GM18507 (cell line): Measurements from ENCODE around the gene ARHGAP28.

Experiments used
- DNase-seq: peaks from one replicate; pipeline ENCODE4 v3.0.0; 2011; ENCODE audit warnings: low read depth; ENCODE audit not compliant: insufficient read length; ENCODE audit errors: extremely low spot score
- FAIRE-seq: peaks from 2 replicates; lab custom pipeline; 2011; peaks lifted over from hg19 to GRCh38; lab: Jason Lieb, UNC

The ARHGAP28 gene

DNA sequence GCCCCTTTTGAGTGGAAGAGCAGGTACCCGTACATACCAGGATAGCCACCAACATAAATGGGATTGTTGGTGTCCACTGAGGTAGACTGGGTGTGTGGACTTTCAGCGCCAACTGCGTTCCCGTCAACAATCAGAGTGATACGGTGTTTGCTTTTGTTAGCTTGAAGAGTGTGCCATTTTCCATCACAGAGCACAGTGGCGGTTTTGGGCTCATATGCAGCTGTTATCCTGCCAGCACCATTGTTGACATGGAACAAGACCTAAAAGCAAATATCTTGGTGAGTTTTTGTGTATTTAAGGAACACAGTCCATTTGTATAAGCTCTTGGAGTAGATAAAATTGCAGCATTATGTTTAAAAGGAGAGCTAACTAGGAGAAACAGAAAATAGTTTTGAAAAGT is 213.6 kb downstream of the ARHGAP28 start:
- no peak for DNase-seq
- no peak for FAIRE-seq

DNA sequence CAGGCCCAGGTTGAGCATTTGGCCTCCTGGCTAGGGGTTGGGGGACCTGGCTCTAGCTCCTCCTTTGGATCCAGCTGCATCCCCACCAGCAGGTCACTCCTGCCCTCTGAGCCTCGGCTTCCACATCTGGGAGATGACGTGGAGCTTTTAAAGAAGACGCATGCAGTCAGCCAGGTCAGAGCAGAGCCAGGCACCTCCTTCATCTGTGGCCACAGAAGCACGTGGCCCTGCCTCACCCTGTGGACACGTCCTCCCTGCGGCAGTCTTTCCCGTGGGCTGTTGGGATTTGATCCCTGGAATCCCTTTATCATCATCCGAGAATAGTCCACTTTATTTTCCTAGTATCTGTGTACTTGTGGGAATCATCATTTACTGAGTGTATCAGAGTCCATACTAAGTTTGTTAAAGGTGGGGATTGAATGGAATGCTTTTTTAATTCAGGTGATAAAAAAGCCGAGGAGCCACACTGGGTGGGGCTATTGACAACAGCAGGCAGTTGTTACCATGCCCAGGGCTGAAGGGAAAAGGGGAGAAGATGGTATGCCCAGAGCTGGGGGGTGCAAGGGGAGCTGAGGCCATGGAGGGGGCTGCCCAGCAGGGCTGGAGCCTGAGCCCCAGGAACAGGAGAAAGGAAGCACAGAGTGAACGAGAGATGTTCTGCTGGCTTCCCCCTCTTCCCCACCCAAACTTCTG is 218.0 kb downstream of the ARHGAP28 start:
- FAIRE-seq: no peak

DNA sequence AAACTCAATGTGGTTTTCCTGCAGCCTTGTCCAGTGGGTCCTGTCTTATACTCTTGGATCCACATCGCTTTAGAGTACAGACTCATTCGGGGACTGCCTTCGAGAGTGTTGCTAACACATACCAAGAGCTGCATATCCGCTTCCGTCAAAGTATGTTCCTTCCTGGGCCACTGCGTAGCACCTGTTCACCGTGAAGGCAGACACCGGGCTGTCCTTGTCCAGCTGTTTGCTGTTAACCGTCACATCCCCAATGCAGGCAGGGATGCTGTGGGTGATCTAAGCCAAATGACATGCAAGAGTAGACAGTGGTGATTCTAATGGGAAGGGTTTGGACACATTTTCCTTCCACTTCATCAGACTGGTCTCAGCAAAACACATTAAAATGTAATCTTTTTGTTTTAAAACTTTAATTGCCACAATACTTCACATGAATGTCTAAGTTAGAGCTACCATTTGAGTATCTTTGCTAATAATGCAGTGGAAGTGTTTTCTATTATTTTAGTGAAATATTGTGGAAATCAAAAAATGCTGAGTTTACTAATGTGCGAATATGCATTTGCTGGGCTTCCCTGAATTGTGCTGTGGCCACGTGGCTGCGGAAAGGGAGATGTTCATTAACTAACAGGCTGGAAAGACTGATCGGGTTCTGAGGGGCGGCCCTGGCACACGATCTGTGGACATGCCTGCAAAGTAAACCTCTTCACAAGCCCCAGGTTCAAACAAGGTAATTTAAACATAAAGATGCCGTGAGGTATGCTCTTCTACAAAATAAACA is 219.0 kb downstream of the ARHGAP28 start:
- FAIRE-seq (no peak), DNase-seq (no peak)

More for the DNA sequence above, 218.0 kb downstream of the ARHGAP28 start:
- no peak for DNase-seq

DNA sequence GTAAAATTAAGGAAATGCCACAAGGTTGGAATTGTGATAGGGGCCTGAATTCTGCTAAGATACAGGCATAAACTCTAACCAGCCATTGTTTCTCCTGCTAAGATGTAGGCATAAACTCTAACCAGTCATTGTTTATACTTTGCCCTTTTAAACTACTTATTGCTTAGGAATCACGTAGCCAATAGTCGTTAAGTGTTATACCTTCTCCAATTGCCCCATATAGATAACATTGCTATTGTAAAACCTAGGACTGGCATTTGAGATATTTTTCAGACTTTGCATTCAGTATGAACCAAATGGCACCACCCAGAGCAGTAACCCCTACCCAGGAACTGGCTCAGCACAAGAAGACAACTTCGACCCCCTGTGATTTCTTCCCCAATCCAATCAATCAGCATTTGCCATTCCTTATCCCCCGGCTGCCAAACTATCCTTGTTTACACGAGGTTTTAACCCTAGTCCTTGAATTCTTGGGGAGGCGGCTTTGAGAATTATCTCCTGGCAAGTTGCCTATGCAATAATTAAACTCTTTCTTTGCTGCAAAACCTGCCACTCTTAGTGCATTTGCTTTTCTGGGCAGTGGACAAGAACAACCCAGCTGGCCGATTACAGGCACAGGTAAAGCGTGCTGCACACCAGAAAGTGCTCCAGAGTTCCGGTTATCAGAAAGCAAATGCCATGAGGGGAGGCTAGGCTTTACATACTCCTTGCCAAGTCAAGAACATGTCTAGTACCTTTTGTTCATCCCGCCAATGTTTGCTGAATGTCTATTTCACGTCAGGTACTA is 220.5 kb downstream of the ARHGAP28 start:
- DNase-seq (no peak), FAIRE-seq (no peak)

DNA sequence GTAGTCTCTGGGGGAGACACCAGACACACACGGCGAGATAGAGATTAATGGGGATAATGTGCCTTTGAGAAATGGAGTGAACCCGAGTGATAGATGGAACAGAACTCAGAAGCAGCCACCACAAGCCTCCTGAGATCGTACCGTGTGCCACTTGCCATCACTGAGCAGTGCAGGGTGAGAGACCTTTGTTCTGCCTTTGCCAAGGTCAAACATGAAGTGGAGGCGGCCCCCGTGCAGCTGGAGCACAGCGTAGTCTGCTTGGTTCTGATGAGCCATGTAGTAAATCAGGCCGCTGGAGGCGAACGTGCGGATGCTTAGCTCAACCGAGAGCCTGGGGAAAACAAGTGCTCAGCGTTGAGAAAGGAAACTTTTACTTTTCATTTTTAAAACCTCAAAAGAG is 221.1 kb downstream of the ARHGAP28 start:
- FAIRE-seq (no peak), DNase-seq (no peak)

DNA sequence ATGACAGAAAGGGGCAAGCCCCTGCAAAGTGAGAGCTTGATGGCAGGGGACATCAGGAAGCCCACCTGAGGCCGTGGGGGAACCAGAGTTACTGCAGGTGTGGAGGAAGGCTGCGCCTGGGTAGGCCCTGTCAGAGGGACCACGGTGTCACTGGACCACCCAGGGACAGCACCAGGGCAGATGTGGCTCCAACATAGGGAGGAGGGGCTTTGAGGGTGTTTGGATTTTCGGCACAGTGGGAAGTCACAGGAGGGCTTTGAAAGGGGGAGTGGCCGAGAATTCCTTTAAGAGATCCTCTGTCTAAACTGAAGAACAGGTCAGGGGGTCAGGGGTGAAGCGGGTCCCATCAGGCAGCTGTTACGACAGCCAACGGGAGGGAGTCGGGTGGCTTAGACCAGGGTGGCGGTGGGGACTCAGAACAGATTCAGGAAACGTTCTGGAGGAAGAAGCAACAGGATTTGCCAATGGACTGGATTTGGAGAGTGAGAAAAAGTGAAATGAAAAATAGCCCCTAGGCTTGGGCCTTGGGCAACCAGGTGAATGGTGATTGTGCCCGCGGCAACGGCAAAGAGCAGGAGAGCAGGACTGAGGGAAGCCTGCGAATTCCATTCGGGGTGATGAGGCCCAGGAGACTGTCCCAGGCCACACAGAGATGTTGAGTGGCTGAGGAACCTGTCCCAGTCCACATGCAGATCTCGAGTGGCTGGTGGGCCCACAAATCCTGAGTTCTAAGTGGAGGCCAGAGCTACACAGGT is 222.0 kb downstream of the ARHGAP28 start:
- DNase-seq (no peak), FAIRE-seq (no peak)

DNA sequence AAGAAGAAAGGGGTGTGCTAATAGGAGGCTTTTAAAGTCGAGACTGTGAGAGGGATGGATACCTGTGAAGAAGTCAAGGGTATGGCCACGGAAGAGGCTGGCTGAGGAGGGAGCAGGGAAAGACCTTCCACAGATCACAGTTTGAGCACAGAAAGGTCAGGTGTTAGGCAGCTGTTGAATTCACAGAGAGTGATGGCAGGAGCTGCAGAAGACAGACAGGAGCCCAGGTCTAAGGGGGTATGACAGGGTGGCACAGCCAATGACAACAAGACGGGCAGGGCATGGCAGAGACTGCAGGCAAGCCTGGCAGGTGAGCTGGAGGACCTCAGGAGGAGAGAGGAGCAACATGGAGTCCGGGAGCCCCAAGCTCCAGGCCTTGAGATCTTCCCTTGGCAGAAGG is 225.0 kb downstream of the ARHGAP28 start:
- FAIRE-seq (no peak), DNase-seq (no peak)

DNA sequence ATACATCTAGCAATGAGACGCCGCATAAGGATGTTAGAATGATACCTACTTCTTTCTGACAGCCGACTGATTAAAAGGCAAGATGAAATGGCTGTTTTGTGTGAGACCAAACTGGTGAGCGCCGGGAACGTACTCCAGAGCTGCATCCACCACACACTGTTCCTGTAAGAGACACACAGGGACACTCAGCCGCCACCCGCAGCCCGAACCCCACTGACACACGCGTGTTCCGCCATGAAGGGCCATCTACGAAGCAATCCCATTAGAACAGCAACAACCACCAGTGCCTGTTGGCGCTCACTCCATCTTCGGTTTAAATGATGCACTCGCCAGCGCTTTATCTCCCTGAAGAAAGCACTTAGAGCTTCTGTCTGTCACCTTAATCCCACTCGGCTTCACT is 225.8 kb downstream of the ARHGAP28 start:
- FAIRE-seq (no peak), DNase-seq (no peak)

DNA sequence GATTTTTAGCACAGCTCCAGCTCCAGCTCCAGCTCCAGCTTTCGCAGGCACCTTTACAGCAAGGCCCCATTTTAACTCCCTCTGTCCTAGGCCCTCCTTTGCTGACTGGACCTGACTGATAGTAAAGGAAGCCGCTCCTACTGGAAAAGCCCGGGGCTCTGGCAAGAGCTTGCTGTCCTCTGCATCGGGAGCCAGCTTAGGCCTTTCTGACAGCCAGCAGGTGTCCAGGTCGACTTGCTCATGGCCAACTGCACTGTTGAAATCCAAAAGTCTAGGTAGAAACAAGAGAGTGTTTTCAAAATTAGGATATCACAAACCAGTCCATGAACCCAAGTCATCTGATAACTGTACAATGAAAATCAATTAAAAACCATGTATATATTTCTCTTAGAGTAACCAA is 227.0 kb downstream of the ARHGAP28 start:
- DNase-seq (no peak), FAIRE-seq (no peak)

DNA sequence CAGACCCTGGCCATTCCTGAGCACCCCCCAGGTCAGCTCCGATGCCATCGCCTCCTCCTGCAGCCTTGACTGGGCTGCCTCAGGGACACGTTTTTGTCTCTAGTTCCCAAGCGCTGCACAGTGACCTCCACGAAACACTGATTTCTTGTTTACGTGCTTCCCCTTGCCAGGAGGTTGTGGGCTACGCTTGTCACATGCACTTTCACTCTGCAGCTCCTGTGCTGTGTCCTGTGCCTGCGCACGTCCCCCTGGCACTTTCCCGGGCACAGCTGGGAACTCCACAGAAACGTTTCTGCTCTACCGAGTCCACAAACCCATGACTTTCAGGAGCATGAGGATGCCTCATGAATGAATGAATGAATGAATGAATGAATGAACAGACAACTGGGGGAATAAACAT is 227.5 kb downstream of the ARHGAP28 start:
- FAIRE-seq: no peak
- DNase-seq: no peak

DNA sequence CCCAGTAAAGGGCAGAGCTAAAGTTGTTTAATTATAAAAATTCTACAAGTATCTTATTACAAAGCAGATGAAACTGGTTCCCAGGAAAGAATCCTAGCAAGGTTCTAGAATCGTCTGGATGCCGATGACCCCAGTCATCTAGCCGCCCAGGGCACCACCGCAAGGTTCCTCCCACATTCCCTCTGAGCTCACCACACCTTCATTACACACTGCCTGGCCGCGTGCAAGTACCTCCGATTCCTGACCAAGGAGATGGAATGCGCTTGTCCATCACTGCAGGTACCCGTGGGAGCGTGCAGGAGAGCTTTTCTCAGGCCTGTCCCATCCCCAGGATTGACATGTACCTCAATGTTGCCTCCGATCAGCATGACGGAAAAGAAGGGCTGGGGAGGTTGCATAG is 229.6 kb downstream of the ARHGAP28 start:
- FAIRE-seq (no peak), DNase-seq (no peak)

DNA sequence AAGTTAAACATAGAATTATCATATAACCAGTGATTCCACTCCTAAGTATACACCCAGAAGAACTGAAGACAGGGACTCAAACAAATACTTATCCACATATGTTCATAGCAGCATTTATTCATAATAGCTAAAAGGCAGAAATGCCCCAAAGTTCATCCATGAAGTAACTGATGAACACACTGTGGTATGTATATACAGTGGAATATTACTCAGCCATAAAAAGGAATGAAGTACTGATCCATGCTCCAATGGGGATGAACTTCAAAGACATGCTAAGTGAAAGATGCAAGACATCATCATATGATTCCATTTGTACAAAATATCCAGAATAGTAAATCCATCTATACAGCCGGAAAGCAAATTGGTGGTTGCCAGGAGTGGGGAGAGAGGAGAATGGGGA is 230.6 kb downstream of the ARHGAP28 start:
- DNase-seq (no peak), FAIRE-seq (no peak)

DNA sequence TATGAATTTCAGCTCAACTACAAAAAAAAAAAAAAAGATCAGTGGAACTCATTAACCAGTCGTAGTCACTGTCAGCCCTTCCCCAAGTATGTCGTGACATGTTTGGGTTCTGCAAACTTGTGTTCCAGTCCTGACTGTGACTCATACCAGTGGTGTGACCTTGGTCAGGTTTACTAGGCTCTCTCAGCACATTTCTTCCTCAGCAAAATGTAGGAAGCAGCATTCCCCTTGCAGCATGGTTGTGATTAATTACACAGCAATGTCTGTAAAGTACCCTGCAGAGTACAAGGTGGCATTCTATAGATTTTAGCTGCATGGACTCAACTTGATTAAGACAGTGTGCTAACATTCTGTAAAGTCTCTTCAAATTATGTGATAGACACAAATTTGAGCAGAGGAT is 231.1 kb downstream of the ARHGAP28 start:
- no peak for FAIRE-seq

DNA sequence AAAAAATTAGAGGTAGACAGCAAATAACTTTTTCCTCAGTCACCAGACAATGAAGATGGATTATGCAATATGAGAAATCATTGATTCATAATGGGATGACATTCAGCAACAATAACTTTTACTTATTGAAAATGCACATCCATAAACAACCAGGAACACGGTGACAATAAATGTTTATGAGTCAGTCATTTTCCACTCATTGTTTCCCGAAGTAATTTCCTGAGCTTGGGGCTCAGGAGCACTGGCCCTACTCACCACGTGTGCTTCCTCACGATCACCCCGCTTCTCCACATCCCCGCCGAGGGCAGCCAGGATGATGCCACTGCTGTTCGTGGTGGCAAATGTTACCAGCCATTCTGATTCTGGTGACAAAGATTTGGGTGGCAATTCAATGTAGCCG is 231.8 kb downstream of the ARHGAP28 start:
- FAIRE-seq (no peak), DNase-seq (no peak)

More for the DNA sequence above, 231.1 kb downstream of the ARHGAP28 start:
- DNase-seq: no peak

DNA sequence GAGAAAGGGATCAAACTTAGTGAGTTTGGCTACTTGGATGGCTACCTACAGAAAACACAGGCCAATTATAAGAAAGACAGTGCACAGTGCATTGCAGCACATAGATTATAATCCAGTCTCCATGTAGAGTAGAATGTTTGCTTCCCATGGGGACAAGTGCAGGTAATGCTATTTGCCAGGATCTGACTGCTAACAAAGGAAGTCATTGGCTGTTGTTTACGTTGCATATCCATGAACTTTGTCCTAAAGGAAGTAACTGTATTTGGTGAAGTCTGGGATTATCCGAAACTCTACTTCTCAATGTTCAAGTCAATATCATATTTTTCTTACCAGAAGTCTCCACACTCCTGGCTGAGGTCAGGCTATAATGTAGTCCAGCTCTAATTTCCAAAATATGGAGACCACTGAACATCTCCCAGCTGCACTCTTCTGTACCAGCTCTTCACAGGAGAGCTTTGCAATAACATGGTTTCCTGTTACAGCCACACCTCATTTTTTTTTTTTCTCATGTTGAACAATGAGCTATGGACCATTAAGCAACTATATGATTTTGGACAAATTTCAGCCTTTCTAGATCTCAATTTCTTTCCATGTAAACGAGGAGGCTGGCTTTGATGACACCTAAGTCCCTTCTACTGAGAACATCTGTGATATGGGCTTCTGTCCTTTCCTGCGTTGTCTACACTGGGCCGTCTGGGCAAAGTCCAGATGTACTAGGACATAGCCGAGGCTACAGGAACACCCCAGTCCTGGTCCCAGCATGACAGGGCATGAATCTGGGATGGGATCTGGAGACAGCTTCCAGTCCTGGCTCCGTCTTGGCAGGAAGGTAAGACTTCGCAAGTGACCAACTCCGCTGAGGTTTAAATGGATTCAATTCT is 233.3 kb downstream of the ARHGAP28 start:
- no peak for DNase-seq
- FAIRE-seq: no peak

DNA sequence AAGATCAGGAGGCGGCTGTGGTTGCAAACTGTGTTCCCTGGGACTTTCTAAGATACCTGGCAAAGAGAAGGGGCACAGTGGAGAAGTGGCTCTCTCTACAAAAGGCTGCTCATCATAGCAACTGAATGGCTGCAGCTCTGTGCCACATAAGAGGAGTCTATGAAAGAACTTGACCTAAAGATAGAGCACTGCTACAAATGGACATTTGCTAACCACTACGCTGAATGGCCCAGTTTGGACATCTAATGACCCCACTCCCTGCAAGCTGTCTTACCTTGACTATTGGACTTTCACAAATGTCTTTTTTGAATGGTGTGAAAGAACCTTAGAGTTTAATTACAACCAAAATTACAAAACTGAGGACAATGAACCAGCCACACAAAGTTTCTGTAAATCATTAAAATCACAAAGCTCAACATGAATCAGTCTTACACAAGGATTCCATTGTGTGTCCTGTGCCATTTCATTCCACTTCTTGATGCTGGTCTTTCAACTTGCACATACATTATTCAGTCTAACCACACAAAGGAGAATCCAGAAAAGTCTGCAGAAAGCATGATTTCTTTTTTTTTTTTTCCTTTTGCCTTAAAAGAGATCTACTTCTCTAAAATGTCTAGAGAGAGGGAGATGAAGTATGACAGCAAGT is 234.1 kb downstream of the ARHGAP28 start:
- FAIRE-seq (no peak), DNase-seq (no peak)
